Measurements from ENCODE around the gene PHKG1.
"Not testable (repeated sequence)": the region's sequence is repeated elsewhere in the genome, so short reads cannot be mapped to it uniquely, and the experiment has no call there.

Gene PHKG1

GRCh38 chr7:56092789-56093531, at the start of gene PHKG1:
PHKG1 (minus strand) TSS chr7:56092952; CDS start chr7:56088941, 4,011 bp downstream.
- no peak for DNase-seq

DNA sequence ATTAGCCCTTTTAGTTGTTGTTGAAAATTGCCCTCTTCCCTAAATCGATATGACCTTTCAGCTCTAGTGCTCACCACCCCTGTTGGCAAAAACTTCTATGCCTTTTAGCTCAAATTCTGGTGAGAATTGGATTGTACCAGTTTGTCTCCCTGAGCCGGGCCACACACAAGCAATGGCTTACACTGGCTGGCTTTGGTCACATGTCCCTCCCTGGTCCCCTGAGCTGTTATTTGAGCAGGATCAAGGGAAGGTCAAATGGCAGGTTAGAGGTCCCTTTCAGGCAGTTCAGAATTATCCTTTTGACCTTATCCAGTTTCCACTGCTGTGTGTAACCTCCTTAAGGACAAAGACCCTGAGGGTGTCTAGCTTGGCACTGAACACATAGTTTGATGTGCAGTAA, 38.3 kb upstream of the PHKG1 start:
- DNase-seq, result not testable (repeated sequence)

DNA sequence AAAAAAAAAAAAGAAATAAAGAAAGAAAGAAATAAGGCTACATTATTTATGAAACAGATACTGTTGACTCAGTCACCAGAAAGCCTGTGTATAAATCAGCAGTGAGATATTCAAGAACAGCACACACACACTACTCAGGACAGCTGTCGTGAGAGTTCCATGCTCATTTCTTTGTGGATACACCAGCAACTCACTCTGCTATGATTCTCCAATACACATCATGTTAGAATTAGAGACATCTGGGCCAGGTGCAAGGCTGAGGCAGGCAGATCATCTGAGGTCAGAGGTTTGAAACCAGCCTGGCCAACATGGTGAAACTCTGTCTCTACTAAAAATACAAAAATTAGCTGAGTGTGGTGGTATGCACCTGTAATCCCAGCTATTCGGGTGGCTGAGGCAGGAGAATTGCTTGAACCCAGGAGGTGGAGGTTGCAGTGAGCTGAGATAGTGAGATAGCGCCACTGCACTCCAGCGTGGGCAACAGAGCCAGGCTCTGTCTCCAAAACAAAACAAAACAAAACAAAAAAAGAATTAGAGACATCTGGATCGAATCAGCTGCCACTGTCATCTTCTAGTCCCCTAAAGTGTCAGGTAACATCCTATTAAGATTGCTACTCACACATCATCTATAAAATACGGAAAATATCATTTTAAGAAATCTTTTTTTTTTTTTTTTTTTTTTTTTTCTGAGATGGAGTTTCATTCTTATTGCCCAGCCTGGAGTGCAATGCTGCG, 34.7 kb upstream of the PHKG1 start:
- DNase-seq, result no peak

- DNase-seq, result no peak
These were observed 33.1 kb upstream of the PHKG1 start for GRCh38 chr7:56125831-56126230.

DNA sequence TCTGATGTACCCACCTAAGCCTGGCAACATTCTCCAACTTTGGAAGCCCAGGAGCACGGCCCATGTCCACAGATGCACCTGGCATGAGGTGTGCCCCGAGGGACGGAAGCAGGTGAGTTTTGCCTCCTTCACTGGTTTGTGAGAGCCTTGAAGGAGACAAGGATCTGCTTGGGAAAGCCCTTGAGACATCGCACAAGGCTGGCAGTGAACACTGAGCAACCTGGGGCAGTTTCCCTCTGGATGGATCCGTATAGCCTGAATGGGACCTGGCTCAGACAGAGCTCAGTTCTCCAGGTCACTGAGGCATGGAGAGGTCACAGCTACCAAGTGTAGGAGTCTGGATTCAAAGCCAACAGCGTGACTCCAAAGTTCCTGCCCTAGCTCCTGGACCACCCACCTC, 32.2 kb upstream of the PHKG1 start:
- DNase-seq, result no peak

DNA sequence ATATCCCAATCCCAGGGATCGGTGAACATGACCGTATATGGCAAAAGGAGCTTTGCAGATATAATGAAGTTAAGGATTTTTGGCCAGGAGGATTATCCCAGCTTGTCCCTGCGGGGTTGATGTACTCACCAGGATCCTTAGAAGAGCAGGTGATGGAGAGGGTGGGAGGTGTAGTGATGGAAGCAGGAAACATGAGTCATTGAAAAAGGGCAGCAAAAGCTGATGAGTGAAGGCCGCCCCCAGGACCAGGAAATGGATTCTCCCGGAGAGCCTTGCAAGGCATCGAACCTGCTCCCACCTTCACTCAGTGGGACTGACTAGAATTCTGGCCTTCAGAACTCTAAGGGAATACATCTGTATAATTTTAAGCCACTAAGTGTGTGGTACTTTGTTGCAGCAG, 28.7 kb upstream of the PHKG1 start:
- no peak for DNase-seq

DNA sequence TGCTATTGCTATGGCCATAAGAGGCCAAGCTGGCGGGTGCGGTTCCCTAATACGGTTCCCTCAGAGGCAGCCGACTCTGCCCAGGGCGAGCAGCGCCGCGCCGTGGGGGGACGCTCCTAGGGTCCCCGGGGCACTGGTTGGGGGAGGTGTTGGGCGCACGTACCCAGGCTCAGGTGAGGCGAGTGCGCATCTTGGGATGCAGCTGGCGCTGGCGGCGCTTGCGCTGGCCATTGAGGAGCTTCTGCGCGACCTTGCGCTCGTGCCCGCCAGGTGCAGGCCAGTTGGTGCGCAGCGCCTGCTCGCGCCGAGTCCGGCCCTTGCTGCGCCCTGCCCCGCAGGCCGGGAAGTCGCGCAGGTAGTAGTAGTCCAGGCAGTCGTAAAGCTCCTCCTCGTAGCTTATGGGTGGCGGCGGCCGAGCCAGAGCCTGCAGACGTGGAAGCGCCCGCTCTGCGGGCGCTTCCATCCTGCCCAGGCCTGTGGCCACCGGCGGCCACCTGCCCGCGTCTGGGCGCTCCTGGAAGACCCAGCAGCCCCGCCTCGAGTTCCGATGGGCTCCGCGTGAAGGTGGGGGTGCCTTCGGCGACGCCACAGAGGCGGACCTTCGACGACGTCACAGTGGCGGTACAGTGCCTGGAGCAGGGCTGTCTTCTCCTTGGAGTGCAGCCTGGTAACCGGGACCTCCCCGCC, 23.2 kb upstream of the PHKG1 start, which contains the start of gene NUPR2:
TSS of gene NUPR2 (minus strand) at position 566 of the 687 bp plus-strand sequence. CDS start at position 463, 103 bp downstream.
- no peak for DNase-seq

- not testable (repeated sequence) for DNase-seq
These were observed 19.5 kb upstream of the PHKG1 start for GRCh38 chr7:56112244-56112643.

DNA sequence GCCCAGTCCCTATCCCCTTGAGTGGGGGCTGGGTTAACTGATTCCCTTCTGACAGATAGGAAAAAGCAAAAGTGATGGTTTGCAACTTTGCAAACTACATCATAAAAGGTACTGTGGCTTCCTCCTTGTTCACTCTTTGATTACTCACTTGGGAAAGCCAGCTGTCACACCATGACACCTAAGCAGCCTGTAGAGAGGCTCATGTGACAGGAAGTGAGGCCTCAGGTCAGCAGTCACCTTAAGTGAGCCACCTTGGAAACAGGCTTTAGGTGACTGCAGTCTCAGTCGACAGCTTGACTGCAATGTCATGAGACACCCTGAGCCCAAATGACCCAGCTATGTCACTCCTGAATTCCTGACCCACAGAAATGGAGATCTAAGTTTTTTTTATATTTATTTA, 17.9 kb upstream of the PHKG1 start:
- DNase-seq, result no peak

- no peak for DNase-seq
These were observed 15.2 kb upstream of the PHKG1 start for GRCh38 chr7:56107954-56108258.

DNA sequence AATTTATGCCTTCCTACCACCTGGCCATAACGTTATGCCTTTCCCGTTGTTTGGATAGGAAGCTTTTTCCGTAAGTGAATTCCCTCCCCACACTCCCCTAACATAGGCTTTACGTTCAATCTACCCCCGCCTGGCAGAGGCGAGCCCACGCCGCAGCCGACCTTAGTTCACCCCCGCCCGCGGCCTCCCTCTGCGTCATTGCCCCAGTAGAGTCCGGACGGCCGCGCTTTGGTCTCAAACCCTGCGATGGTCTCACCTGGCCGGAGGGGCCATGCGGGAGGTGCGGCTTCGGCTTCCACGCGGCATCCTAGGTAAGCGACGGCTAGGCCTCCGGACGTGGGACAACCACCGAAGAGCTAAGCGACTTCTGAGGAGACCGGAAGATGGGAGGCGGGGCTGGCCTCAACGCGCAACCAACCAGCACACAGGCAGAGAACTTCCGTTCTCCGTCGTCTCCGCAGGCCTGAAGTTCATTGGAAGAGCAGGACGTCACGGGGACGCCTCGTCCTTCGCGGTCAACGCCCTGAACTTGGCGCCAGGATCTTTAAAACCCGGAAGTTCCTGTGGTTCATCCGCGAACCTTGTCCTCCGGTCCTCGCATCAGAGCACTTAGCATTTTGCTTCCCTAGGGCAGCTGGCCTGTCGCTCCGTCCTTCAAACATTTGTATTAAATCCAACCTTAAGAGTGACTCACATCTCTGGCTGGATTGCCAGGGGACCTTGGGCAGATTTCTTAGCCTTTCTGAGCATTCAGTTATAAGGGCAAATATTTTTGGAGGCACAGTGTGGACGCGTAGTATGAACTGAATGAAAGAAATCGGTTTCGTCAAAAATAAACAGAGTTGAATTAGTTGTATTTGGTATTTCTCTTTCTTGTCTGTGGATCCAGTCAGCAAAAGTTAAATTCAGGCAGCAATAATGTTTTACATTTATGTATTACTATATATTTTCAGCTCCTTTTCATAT, 13.6 kb upstream of the PHKG1 start, which contains the start of gene CHCHD2:
TSS of gene CHCHD2 (minus strand) at position 369 of the 966 bp plus-strand sequence. CDS start at position 306, 63 bp downstream.
- DNase-seq, result peak; percentile 88

- no peak for DNase-seq
These were observed 12.8 kb upstream of the PHKG1 start for GRCh38 chr7:56105508-56105907.

- DNase-seq, result not testable (repeated sequence)
These were observed 11.4 kb upstream of the PHKG1 start for GRCh38 chr7:56104138-56104537.

DNA sequence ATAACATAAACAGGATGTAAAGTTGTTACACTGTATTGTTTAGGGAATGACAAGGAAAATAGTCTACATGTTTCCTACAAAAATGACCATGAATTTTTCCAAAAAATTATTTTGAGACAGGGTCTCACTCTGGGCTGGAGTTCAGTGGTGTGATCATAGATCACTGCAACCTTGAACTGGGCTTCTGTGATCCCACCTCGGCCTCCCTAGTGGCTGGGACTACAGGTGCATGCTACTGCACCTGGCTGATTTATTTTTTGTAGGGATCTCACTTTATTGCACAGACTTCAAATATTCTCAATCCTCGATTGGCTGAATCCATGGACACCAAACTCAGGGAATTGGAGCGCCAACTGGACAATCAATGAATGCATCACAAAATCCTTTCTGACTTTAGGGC, 6.9 kb upstream of the PHKG1 start:
- no peak for DNase-seq

- DNase-seq, result not testable (repeated sequence)
These were observed 5.6 kb upstream of the PHKG1 start for GRCh38 chr7:56098187-56099008.

DNA sequence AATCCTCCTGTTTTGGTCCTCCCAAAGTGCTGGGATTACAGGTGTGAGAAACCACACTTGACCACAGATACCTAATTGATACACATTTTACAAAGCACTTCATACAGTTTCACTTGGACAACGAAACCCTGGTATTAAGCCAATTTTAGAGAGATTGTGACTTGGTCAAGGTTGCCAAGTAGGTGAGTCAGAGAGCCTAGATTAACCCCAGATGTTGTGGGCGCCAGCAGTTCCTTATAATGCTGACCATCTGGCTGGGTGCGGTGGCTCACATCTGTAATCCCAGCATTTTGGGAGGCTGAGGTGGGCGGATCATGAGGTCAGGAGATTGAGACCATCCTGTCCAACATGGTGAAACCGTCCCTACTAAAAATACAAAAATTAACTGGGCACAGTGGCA, 4.9 kb upstream of the PHKG1 start:
- DNase-seq, result no peak

GRCh38 chr7:56092388-56092787, 364 bp downstream of the PHKG1 start:
- DNase-seq, result not testable (repeated sequence)

DNA sequence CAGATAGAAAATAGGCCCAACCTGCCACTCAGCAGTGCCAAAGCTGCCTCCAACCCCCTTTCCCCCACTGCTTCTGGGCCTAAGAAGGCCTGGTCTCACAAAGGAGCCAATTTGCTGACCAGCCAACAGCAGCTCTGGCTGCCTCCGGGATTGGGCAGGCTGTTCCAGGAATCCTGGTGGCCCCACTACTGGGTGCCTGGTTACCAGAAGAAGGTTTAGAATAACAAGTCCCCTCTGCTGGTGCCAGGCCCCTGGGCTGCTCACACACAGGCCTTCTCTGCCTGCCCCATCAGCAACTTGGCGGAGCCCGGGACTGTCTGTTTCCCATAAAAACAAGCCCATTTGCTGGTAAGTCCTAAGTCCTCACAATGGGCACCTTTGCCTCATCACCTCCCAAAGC, 1.2 kb downstream of the PHKG1 start:
- DNase-seq, result no peak

- DNase-seq, result no peak
These were observed 5.3 kb downstream of the PHKG1 start for GRCh38 chr7:56087445-56087844.

DNA sequence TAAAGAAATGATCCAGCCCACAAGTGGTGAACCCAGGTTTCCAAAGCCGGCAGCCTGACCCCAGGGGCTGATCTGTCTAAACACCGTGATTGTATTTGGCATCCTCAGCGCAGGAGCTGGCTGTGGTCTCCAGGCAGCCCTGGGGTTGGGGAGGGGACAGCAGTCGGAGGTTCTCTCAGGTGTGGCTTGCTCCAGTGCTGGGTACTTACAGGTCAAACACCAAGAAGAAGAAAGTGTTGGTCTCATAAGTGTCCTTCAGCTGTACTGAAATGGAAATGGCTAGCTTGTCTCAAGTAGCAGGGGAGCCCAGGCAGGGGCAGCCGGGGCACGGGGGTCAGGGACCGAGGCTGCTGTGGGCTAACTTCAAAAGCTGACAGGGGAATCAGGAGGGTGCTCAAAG, 6.0 kb downstream of the PHKG1 start:
- DNase-seq, result no peak

GRCh38 chr7:56083150-56083785, 9.5 kb downstream of the PHKG1 start:
- no peak for DNase-seq
